ENCODE measurements around the gene MBNL2. TPM values are rescaled to one million over a fixed set of nuclear protein-coding genes. Genes with fewer than 3 reads are reported as not detected.

The MBNL2 gene
- polyA plus RNA-seq, 1 experiment = 27.4 TPM

GRCh38 chr13:97440598-97441170 is 218.6 kb downstream of the MBNL2 start:
- no peak for TF ChIP-seq CTCF (IDR thresholded peaks at IDR 0.05; ENCODE audit: insufficient read depth, low read depth, low read length)
- ChIA-PET CTCF (no interaction called here), POLR2A (interaction anchor here (0.5 to 0.6 kb wide), 2 partner anchors 93 to 1318 kb away, joined by 5 to 17 read pairs; no protein-coding TSS in a partner anchor)
- DNase-seq (ENCODE audit: low read depth) = no peak
- no peaks in the 10 kb centered on the region for H3K36me3 ChIP-seq (ENCODE audit: control insufficient read depth, insufficient read depth, low read length)
- H3K27me3 ChIP-seq (ENCODE audit: control insufficient read depth, insufficient read depth, low read length) = no peaks in the 10 kb centered on the region
- H3K4me3 ChIP-seq (ENCODE audit: low read depth, low read length) = no peak overlapping the region

- ChIA-PET POLR2A (no interaction called here), CTCF (no interaction called here)
- TF ChIP-seq CTCF (IDR thresholded peaks at IDR 0.05; ENCODE audit: insufficient read depth, low read depth, low read length) = no peak
- no peak for DNase-seq (ENCODE audit: low read depth)
- Histone ChIP-seq H3K27me3 (ENCODE audit: control insufficient read depth, insufficient read depth, low read length) (no peaks in the 10 kb centered on the region), H3K36me3 (ENCODE audit: control insufficient read depth, insufficient read depth, low read length) (no peaks in the 10 kb centered on the region), H3K4me3 (ENCODE audit: low read depth, low read length) (no peak overlapping the region)
These were observed 219.2 kb downstream of the MBNL2 start for GRCh38 chr13:97441368-97441767.

Small RNA genes lying within 50 kb of the gene (small RNA-seq; reads per million reads assigned to genes)
- gene AL442067.1 (ENCODE audit: insufficient read length, low read depth, low replicate concordance) = not detected
- not detected for gene RNA5SP37 (ENCODE audit: insufficient read length, low read depth, low replicate concordance)

Other genes starting within 250 kb of the MBNL2 start
- gene OXGR1, start 227.9 kb upstream of the MBNL2 start, polyA plus RNA-seq (2011; rRNA removed) = not detected in 2 replicates
- 8.3 and 10.9 TPM in 2 replicates for gene RAP2A, start 211.8 kb downstream of the MBNL2 start, polyA plus RNA-seq (2011; rRNA removed)